OCI-LY3 (cell line): ENCODE data around the gene KATNAL1.

Experiments used
- EZH2phosphoT487 ChIP-seq: fragments of 200-600 bp; shearing (Covaris generic); IDR thresholded peaks from 2 replicates; pipeline ENCODE4 v1.6.1; 2018; ENCODE audit warnings: antibody characterized with exemption, mixed run types, low read depth
- TF ChIP-seq, protein P1 (sequence below): fragments of 200-600, 300-600 bp; sonication (generic); IDR thresholded peaks from 2 replicates; pipeline ENCODE4 v1.5.1; 2014; ENCODE audit warnings: antibody characterized with exemption, low read length, low read depth

GRCh38 chr13:30352121-30352520 is 44.8 kb upstream of the KATNAL1 start:
- TF ChIP-seq, protein P1, sequence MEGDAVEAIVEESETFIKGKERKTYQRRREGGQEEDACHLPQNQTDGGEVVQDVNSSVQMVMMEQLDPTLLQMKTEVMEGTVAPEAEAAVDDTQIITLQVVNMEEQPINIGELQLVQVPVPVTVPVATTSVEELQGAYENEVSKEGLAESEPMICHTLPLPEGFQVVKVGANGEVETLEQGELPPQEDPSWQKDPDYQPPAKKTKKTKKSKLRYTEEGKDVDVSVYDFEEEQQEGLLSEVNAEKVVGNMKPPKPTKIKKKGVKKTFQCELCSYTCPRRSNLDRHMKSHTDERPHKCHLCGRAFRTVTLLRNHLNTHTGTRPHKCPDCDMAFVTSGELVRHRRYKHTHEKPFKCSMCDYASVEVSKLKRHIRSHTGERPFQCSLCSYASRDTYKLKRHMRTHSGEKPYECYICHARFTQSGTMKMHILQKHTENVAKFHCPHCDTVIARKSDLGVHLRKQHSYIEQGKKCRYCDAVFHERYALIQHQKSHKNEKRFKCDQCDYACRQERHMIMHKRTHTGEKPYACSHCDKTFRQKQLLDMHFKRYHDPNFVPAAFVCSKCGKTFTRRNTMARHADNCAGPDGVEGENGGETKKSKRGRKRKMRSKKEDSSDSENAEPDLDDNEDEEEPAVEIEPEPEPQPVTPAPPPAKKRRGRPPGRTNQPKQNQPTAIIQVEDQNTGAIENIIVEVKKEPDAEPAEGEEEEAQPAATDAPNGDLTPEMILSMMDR, result no peak
- no peak for TF ChIP-seq EZH2phosphoT487
